GM19351 (cell line): Measurements from ENCODE around the gene LDLRAD2.
"Not testable (repeated sequence)": the region's sequence is repeated elsewhere in the genome, so short reads cannot be mapped to it uniquely, and the experiment has no call there.

ENCODE experiments used
- ATAC-seq: cut with Tn5 transposase; IDR thresholded peaks from one replicate; pipeline ENCODE4 v1.9.1; 2021; ENCODE audit warnings: mild to moderate bottlenecking, moderate library complexity; ENCODE audit not compliant: unreplicated experiment

Gene LDLRAD2

GRCh38 chr1:21782868-21783678 is 29.0 kb upstream of the LDLRAD2 start, which contains the start of gene USP48:
TSS of gene USP48 (minus strand) at chr1:21783149. CDS start at chr1:21782957, 192 bp downstream.
- peak; percentile 50 for ATAC-seq

GRCh38 chr1:21783679-21784603 is 28.1 kb upstream of the LDLRAD2 start:
- peak; percentile 67 for ATAC-seq

- not testable (repeated sequence) for ATAC-seq
Observed at GRCh38 chr1:21785764-21786163, 26.3 kb upstream of the LDLRAD2 start.

- no peak for ATAC-seq
Observed at GRCh38 chr1:21786640-21787039, 25.4 kb upstream of the LDLRAD2 start.

GRCh38 chr1:21793104-21793503 is 19.0 kb upstream of the LDLRAD2 start:
- no peak for ATAC-seq

- no peak for ATAC-seq
Observed at GRCh38 chr1:21794656-21795055, 17.4 kb upstream of the LDLRAD2 start.

- no peak for ATAC-seq
Observed at GRCh38 chr1:21795075-21795474, 17.0 kb upstream of the LDLRAD2 start.

GRCh38 chr1:21799730-21800129 is 12.3 kb upstream of the LDLRAD2 start:
- ATAC-seq, result no peak

- ATAC-seq, result no peak
Observed at GRCh38 chr1:21801100-21801499, 11.0 kb upstream of the LDLRAD2 start.

GRCh38 chr1:21804536-21804935 is 7.5 kb upstream of the LDLRAD2 start:
- no peak for ATAC-seq

- ATAC-seq, result no peak
Observed at GRCh38 chr1:21813542-21813941, 1.5 kb downstream of the LDLRAD2 start.

- peak; percentile 64 for ATAC-seq
Observed at GRCh38 chr1:21814241-21814918, 2.3 kb downstream of the LDLRAD2 start.

- no peak for ATAC-seq
Observed at GRCh38 chr1:21814981-21815582, 3.0 kb downstream of the LDLRAD2 start.

GRCh38 chr1:21815724-21816321 is 3.8 kb downstream of the LDLRAD2 start:
- no peak for ATAC-seq

- no peak for ATAC-seq
Observed at GRCh38 chr1:21816602-21817302, 4.7 kb downstream of the LDLRAD2 start.

- ATAC-seq, result no peak
Observed at GRCh38 chr1:21818656-21819055, 6.6 kb downstream of the LDLRAD2 start.

GRCh38 chr1:21820597-21821232 is 8.7 kb downstream of the LDLRAD2 start:
- ATAC-seq, result no peak

- no peak for ATAC-seq
Observed at GRCh38 chr1:21821385-21822019, 9.4 kb downstream of the LDLRAD2 start.

GRCh38 chr1:21822349-21822748 is 10.3 kb downstream of the LDLRAD2 start:
- ATAC-seq, result no peak
